BE2C (cell line): Measurements from ENCODE around the gene SAMSN1. TPM values are rescaled to one million over a fixed set of nuclear protein-coding genes. Genes with fewer than 3 reads are reported as not detected.

Experiments
- DNase-seq: peaks from one replicate; pipeline ENCODE4 v3.0.0-alpha.2; 2020
- H3K27me3 ChIP-seq: fragments of 250-450 bp; sonication (Bioruptor Pico); 2 replicates; pipeline ENCODE4 v1.5.1; 2020; ENCODE audit warnings: mild to moderate bottlenecking
- H3K36me3 ChIP-seq: fragments of 250-450 bp; sonication (Bioruptor Pico); 2 replicates; pipeline ENCODE4 v1.5.1; 2020; ENCODE audit warnings: mild to moderate bottlenecking
- H3K4me1 ChIP-seq: fragments of 250-450 bp; sonication (Bioruptor Pico); 2 replicates; pipeline ENCODE4 v1.5.1; 2020
- H3K4me3 ChIP-seq: 2 replicates; pipeline ENCODE4 v1.5.1; 2011; ENCODE audit warnings: low read depth, low read length
- H3K9me3 ChIP-seq: fragments of 250-450 bp; sonication (Bioruptor Pico); 2 replicates; pipeline ENCODE4 v1.5.1; 2020
- polyA plus RNA-seq: library from polyadenylated mRNA; unstranded; fragments of >200 nt; gene quantifications from one replicate; pipeline ENCODE4 v1.2.1, GENCODE V29; 2012; ENCODE audit warnings: low read depth, missing spikeins; ENCODE audit not compliant: insufficient read length, insufficient read depth
- TF ChIP-seq, protein P1 (sequence below): IDR thresholded peaks from 2 replicates; pipeline ENCODE4 v1.5.1; 2012; ENCODE audit warnings: mild to moderate bottlenecking, low read depth, low read length

The SAMSN1 gene
- polyA plus RNA-seq, result 6.1 TPM

DNA sequence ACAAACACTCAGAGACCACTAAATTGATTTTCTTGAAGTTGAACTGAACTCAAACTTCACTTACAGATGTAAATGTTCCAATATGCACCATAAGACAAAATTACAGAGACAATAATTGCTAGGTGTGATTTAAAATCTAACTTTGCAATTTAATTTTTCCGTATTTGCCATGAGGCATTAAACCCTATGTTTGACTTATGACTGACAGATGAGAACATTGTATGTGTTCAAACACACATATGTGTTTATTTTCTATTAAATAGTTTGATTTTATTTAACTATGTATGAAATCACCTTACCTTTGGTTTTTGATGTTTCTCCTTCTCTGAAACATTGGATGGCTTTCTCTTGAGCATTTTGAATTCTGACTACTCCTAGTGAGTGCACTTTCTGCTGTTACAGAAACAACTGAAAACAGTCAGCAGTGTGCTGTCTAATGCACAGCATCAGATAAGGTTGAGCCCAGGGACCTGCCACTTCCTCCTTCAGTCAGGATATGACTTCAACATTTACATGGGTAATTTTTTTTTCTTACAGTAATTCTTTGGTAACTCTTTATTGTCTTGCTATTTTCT, at the start of gene SAMSN1:
SAMSN1 (minus strand) TSS at position 410 of the 575 bp plus-strand sequence; CDS start at position 356, 54 bp downstream.
- Histone ChIP-seq H3K4me1 (no peaks in the 10 kb centered on the region), H3K4me3 (peak within 1 kb of the TSS; percentile 14; the same call in 1 of the 2 replicates), H3K27me3 (no peaks in the 10 kb centered on the region), H3K36me3 (no peaks in the 10 kb centered on the region), H3K9me3 (no peaks in the 10 kb centered on the region)
- TF ChIP-seq, protein P1, sequence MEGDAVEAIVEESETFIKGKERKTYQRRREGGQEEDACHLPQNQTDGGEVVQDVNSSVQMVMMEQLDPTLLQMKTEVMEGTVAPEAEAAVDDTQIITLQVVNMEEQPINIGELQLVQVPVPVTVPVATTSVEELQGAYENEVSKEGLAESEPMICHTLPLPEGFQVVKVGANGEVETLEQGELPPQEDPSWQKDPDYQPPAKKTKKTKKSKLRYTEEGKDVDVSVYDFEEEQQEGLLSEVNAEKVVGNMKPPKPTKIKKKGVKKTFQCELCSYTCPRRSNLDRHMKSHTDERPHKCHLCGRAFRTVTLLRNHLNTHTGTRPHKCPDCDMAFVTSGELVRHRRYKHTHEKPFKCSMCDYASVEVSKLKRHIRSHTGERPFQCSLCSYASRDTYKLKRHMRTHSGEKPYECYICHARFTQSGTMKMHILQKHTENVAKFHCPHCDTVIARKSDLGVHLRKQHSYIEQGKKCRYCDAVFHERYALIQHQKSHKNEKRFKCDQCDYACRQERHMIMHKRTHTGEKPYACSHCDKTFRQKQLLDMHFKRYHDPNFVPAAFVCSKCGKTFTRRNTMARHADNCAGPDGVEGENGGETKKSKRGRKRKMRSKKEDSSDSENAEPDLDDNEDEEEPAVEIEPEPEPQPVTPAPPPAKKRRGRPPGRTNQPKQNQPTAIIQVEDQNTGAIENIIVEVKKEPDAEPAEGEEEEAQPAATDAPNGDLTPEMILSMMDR, result no peak
- DNase-seq, result peak; percentile 7

DNA sequence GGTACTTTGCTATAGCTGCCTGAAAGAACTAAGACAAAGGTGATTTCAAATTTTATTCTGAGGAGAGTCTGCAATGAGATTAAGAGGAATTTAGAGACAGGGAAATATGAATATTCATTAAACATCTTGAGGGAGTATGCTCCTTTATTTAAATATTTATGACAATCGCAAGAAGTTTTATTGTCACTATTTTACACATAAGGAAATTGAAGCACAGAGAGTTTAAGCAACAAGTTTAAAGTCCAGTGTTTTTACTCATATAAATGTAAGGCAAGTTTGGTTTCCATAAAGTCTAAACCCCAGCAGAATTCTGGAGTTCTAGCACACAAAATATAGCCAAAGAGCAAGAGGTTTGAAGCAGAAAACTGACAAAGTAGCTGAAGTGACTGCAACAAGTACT, 49.3 kb upstream of the SAMSN1 start:
- no peak overlapping the region for H3K4me3 ChIP-seq
- H3K4me1 ChIP-seq, result no peaks in the 10 kb centered on the region
- H3K36me3 ChIP-seq, result no peaks in the 10 kb centered on the region
- TF ChIP-seq, protein P1, result no peak
- DNase-seq, result no peak
- no peaks in the 10 kb centered on the region for H3K27me3 ChIP-seq
- no peaks in the 10 kb centered on the region for H3K9me3 ChIP-seq

DNA sequence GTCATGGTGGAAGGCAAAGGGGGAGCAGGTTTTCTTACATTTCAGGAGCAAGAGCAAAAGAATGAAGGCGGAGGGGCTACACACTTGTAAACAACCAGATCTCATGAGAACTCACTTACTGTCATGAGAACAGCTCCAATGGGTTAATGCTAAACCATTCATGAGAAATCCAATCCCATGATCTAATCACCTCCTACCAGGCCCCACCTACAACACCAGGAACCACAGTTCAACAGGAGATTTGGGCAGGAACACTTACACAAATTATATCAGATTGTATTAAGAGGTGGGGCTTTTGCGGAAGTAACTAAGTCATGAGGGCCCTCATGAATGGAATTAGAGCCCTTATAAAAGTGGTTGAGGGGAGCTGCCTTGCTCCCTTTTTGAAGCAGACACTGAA, 48.9 kb upstream of the SAMSN1 start:
- H3K27me3 ChIP-seq, result no peaks in the 10 kb centered on the region
- no peak for DNase-seq
- no peaks in the 10 kb centered on the region for H3K36me3 ChIP-seq
- no peaks in the 10 kb centered on the region for H3K9me3 ChIP-seq
- TF ChIP-seq, protein P1, result no peak
- H3K4me3 ChIP-seq, result no peak overlapping the region
- H3K4me1 ChIP-seq, result no peaks in the 10 kb centered on the region

DNA sequence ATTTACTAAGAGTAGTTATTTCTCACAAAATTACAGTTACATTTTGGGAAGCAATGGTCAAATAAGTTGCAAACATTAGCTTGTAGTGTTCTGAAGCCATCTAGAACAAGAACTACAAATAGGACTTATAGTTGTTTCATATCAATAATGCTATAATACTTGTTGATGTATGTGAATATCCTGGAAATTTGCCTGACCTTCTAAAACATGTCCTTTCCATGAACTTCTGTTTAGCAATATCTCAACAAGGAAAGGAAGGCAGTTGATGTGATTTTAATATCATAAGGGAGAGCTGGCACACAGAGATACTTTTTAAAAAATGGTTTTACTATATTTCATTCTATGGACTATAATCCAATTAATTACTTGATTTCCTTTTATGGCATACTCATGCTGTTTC, 47.1 kb upstream of the SAMSN1 start:
- no peaks in the 10 kb centered on the region for H3K36me3 ChIP-seq
- H3K4me3 ChIP-seq, result no peak overlapping the region
- TF ChIP-seq, protein P1, result no peak
- no peaks in the 10 kb centered on the region for H3K9me3 ChIP-seq
- H3K4me1 ChIP-seq, result no peaks in the 10 kb centered on the region
- H3K27me3 ChIP-seq, result no peaks in the 10 kb centered on the region
- DNase-seq, result no peak

DNA sequence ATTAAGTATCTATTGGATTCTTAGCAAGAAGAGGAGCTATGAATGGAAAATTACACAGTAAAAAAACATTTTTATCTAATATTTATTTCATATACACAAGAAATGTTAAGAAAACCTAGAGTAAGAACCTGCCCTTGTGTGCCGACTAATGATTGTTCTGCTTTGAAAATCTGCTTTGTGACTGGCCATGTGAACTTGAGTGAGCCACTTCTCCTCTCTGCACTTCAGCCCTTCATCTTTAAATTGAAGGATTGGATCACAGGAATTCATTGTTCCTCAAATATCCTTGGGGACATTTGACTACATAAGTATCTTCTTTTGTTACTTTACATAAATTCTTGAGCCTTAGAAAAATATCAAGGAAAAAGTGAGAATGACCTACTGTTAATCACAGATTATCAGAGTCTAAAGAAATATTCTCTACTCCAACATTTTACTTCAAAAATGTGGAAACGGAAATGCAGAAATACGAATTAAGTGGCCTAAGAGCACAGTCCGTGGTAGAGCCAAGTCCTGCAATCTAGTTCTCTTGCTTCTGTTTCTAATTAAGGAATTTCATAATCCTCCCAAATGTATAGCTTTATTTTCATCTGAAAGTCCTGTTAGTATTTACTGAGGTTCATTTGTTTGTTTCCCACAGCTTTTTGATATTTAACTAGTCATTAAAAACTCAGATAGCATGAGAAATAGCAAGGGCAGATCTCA, 46.3 kb upstream of the SAMSN1 start:
- H3K4me1 ChIP-seq, result no peaks in the 10 kb centered on the region
- no peak overlapping the region for H3K4me3 ChIP-seq
- H3K36me3 ChIP-seq, result no peaks in the 10 kb centered on the region
- DNase-seq, result no peak
- no peaks in the 10 kb centered on the region for H3K27me3 ChIP-seq
- TF ChIP-seq, protein P1, result no peak
- H3K9me3 ChIP-seq, result no peaks in the 10 kb centered on the region

DNA sequence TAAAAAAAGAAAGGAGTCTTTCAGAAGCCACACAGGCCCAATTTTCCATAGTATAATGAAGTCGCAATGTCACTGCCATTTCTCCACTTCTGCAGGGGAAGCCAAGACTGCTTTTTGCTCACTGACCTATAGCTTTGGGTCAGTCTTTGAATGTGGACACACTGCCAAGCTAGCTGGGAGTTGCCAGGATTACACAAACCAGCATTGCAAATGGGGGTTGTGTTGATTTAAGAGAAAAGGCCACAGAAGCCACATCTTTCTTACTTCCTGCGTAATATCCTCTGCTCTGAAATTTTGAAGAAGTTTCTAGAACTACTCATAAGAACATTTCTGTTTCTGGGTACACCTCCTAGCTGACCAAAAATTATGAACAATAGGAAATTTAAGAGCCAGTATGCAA, 45.8 kb upstream of the SAMSN1 start:
- no peak for DNase-seq
- no peaks in the 10 kb centered on the region for H3K27me3 ChIP-seq
- no peak overlapping the region for H3K4me3 ChIP-seq
- TF ChIP-seq, protein P1, result no peak
- H3K9me3 ChIP-seq, result no peaks in the 10 kb centered on the region
- H3K4me1 ChIP-seq, result no peaks in the 10 kb centered on the region
- H3K36me3 ChIP-seq, result no peaks in the 10 kb centered on the region
